WTC11 (cell line): ENCODE measurements around the gene FBLN7. TPM values are rescaled to one million over a fixed set of nuclear protein-coding genes. Genes with fewer than 3 reads are reported as not detected.
A peak's percentile ranks its signal among the peaks of the same experiment; 100 is the strongest.

Experiments used
- ATAC-seq: fragments of 200-7000 bp; cut with Tn5 transposase; 2 replicates; pipeline ENCODE4 v1.10.0; 2021; ENCODE audit warnings: mild to moderate bottlenecking, moderate library complexity
- CTCF ChIA-PET: fragments of 300-600 bp; sonication (Branson Sonifier 250); formaldehyde crosslinking; loops from one replicate; lab custom pipeline; 2021; ENCODE audit warnings: antibody characterized with exemption; lab: Charles Lee
- POLR2A ChIA-PET: fragments of 350-600 bp; sonication (Branson Sonifier 250); formaldehyde crosslinking; loops from one replicate; lab custom pipeline; 2021; ENCODE audit warnings: antibody characterized with exemption; lab: Charles Lee
- DNase-seq: peaks from one replicate; pipeline ENCODE4 v3.0.0; 2021; ENCODE audit warnings: low spot score
- H3K27ac Mint-ChIP-seq: 2 replicates; pipeline ENCODE4 v1.8.0; 2021; ENCODE audit warnings: mixed read lengths
- H3K27me3 Mint-ChIP-seq: 2 replicates; pipeline ENCODE4 v1.8.0; 2021; ENCODE audit warnings: low read depth, mild to moderate bottlenecking, moderate library complexity, mixed read lengths
- H3K36me3 Mint-ChIP-seq: 2 replicates; pipeline ENCODE4 v1.8.0; 2021; ENCODE audit warnings: mixed read lengths
- H3K4me1 Mint-ChIP-seq: 2 replicates; pipeline ENCODE4 v1.8.0; 2022; ENCODE audit warnings: mixed read lengths
- H3K4me3 Mint-ChIP-seq: 2 replicates; pipeline ENCODE4 v1.8.0; 2021; ENCODE audit warnings: mild to moderate bottlenecking, moderate library complexity, mixed read lengths
- H3K9me3 Mint-ChIP-seq: 2 replicates; pipeline ENCODE4 v1.8.0; 2021; ENCODE audit warnings: mixed read lengths
- AR ChIP-seq: fragments of 250-450 bp; sonication (Bioruptor Pico); IDR thresholded peaks from 2 replicates; pipeline ENCODE4 v1.9.0; 2021; ENCODE audit warnings: mild to moderate bottlenecking
- CBFB ChIP-seq: sonication (generic); formaldehyde crosslinking; IDR thresholded peaks from 2 replicates; pipeline ENCODE4 v1.8.1; 2022; ENCODE audit warnings: mild to moderate bottlenecking, low read depth, missing genetic modification reagents
- IRF1 ChIP-seq: sonication (generic); formaldehyde crosslinking; IDR thresholded peaks from 2 replicates; pipeline ENCODE4 v1.8.0; 2023; ENCODE audit warnings: missing genetic modification reagents
- NR1H2 ChIP-seq: sonication (generic); formaldehyde crosslinking; IDR thresholded peaks from 2 replicates; pipeline ENCODE4 v1.9.0; 2021; ENCODE audit warnings: mild to moderate bottlenecking, moderate library complexity, missing genetic modification reagents
- PRDM15 ChIP-seq: sonication (generic); formaldehyde crosslinking; IDR thresholded peaks from 2 replicates; pipeline ENCODE4 v1.8.0; 2022; ENCODE audit warnings: missing genetic modification reagents
- RELA ChIP-seq: sonication (generic); formaldehyde crosslinking; IDR thresholded peaks from 2 replicates; pipeline ENCODE4 v1.8.1; 2022; ENCODE audit warnings: missing genetic modification reagents, mild to moderate bottlenecking, borderline replicate concordance
- SMAD4 ChIP-seq: sonication (generic); formaldehyde crosslinking; IDR thresholded peaks from 2 replicates; pipeline ENCODE4 v1.8.0; 2022; ENCODE audit warnings: mild to moderate bottlenecking, missing genetic modification reagents
- ZNF232 ChIP-seq: sonication (generic); formaldehyde crosslinking; IDR thresholded peaks from 2 replicates; pipeline ENCODE4 v1.8.0; 2022; ENCODE audit warnings: mild to moderate bottlenecking, missing genetic modification reagents
- total RNA-seq: library from RNA; stranded (reverse); gene quantifications from 3 replicates; pipeline ENCODE4 v1.2.3, GENCODE V29; 2021
- TF ChIP-seq, protein P1 (sequence below): sonication (generic); formaldehyde crosslinking; IDR thresholded peaks from 2 replicates; pipeline ENCODE4 v1.8.1; 2022; ENCODE audit warnings: mild to moderate bottlenecking, missing genetic modification reagents, moderate library complexity, borderline replicate concordance
- TF ChIP-seq, protein P2 (sequence below): sonication (generic); formaldehyde crosslinking; IDR thresholded peaks from 2 replicates; pipeline ENCODE4 v1.8.1; 2023; ENCODE audit warnings: mild to moderate bottlenecking, missing genetic modification reagents
- TF ChIP-seq, protein P3 (sequence below): fragments of 250-450 bp; sonication (Bioruptor Pico); conservative IDR thresholded peaks from 2 replicates; pipeline ENCODE4 v1.9.0; 2021; ENCODE audit warnings: mild to moderate bottlenecking
- TF ChIP-seq, protein P4 (sequence below): sonication (generic); formaldehyde crosslinking; IDR thresholded peaks from 2 replicates; pipeline ENCODE4 v1.8.1; 2022; ENCODE audit warnings: low read depth, mild to moderate bottlenecking, moderate library complexity, missing genetic modification reagents, borderline replicate concordance
- TF ChIP-seq, protein P5 (sequence below): sonication (generic); formaldehyde crosslinking; IDR thresholded peaks from 2 replicates; pipeline ENCODE4 v1.8.1; 2022; ENCODE audit warnings: mild to moderate bottlenecking, moderate library complexity, missing genetic modification reagents

Gene FBLN7
- total RNA-seq, 1 experiment from 2014 or later = 0.55 TPM

- TF ChIP-seq, protein P1, sequence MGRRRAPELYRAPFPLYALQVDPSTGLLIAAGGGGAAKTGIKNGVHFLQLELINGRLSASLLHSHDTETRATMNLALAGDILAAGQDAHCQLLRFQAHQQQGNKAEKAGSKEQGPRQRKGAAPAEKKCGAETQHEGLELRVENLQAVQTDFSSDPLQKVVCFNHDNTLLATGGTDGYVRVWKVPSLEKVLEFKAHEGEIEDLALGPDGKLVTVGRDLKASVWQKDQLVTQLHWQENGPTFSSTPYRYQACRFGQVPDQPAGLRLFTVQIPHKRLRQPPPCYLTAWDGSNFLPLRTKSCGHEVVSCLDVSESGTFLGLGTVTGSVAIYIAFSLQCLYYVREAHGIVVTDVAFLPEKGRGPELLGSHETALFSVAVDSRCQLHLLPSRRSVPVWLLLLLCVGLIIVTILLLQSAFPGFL (CRISPR knock-in tag) = no peak
- no peak for TF ChIP-seq PRDM15 (CRISPR knock-in tag)
- no peak for TF ChIP-seq RELA (CRISPR knock-in tag)
- TF ChIP-seq, protein P2, sequence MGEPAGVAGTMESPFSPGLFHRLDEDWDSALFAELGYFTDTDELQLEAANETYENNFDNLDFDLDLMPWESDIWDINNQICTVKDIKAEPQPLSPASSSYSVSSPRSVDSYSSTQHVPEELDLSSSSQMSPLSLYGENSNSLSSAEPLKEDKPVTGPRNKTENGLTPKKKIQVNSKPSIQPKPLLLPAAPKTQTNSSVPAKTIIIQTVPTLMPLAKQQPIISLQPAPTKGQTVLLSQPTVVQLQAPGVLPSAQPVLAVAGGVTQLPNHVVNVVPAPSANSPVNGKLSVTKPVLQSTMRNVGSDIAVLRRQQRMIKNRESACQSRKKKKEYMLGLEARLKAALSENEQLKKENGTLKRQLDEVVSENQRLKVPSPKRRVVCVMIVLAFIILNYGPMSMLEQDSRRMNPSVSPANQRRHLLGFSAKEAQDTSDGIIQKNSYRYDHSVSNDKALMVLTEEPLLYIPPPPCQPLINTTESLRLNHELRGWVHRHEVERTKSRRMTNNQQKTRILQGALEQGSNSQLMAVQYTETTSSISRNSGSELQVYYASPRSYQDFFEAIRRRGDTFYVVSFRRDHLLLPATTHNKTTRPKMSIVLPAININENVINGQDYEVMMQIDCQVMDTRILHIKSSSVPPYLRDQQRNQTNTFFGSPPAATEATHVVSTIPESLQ (CRISPR knock-in tag) = no peak
- TF ChIP-seq NR1H2 (CRISPR knock-in tag) = no peak
Observed at GRCh38 chr2:112144966-112145365, 6.8 kb downstream of the FBLN7 start (continued).

GRCh38 chr2:112147382-112148168 lies 9.4 kb downstream of the FBLN7 start:
- CTCF ChIA-PET = no interaction called here
- H3K4me3 Mint-ChIP-seq = no peak overlapping the region
- TF ChIP-seq, protein P3, sequence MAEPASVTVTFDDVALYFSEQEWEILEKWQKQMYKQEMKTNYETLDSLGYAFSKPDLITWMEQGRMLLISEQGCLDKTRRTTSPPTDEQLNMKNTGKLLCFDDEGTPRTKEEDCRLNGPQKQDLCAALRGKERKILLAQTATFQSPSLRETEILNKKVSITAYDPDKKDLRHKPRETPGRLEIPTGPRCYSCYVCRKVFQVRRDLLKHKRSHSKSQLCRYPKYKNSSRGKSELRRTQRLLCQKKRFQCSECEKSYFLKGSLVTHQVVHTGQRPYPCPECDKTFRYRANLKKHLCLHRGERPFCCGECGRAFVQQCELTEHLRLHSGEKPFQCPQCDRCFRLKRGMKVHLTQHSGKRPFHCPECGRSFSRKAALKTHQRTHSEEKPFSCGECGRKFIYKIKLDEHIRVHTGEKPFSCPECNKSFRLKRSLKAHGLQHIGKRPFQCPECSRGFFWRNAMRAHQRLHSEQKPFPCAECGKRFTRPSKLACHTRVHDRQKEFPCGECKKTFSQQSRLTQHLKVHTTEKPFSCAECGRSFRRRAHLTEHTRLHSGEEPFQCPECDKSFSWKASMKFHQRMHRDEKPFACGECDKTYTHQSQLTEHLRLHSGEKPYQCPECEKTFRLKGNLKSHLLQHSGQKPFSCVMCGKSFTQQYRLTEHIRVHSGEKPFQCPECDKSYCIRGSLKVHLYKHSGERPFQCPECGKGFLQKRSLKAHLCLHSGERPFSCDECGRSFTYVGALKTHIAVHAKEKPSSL (CRISPR knock-in tag) = no peak
- TF ChIP-seq AR (CRISPR knock-in tag) (no peak), CBFB (no peak), ZNF232 (CRISPR knock-in tag) (no peak), IRF1 (CRISPR knock-in tag) (no peak), SMAD4 (CRISPR knock-in tag) (no peak)
- TF ChIP-seq, protein P4, sequence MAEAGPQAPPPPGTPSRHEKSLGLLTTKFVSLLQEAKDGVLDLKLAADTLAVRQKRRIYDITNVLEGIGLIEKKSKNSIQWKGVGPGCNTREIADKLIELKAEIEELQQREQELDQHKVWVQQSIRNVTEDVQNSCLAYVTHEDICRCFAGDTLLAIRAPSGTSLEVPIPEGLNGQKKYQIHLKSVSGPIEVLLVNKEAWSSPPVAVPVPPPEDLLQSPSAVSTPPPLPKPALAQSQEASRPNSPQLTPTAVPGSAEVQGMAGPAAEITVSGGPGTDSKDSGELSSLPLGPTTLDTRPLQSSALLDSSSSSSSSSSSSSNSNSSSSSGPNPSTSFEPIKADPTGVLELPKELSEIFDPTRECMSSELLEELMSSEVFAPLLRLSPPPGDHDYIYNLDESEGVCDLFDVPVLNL = no peak
- TF ChIP-seq, protein P5, sequence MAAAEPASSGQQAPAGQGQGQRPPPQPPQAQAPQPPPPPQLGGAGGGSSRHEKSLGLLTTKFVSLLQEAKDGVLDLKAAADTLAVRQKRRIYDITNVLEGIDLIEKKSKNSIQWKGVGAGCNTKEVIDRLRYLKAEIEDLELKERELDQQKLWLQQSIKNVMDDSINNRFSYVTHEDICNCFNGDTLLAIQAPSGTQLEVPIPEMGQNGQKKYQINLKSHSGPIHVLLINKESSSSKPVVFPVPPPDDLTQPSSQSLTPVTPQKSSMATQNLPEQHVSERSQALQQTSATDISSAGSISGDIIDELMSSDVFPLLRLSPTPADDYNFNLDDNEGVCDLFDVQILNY (CRISPR knock-in tag) = no peak
- TF ChIP-seq, all 79 proteins: peak for 0
- H3K4me1 Mint-ChIP-seq = peaks cover 6% of the 10 kb centered on the region
- no peak for DNase-seq
- no peaks in the 10 kb centered on the region for H3K9me3 Mint-ChIP-seq
- POLR2A ChIA-PET = no interaction called here
- H3K36me3 Mint-ChIP-seq = no peaks in the 10 kb centered on the region
- ATAC-seq = peak; percentile 41; the same call in 1 of the 2 replicates
- H3K27me3 Mint-ChIP-seq = peaks cover 5% of the 10 kb centered on the region
- H3K27ac Mint-ChIP-seq = no peak overlapping the region
